T-helper 17 cell (primary cell): ENCODE results near the gene CDC42BPB. TPM values are rescaled to one million over a fixed set of nuclear protein-coding genes. Genes with fewer than 3 reads are reported as not detected.
"Not testable (repeated sequence)": the region's sequence is repeated elsewhere in the genome, so short reads cannot be mapped to it uniquely, and the experiment has no call there.

Experiments
- ATAC-seq: fragments of 150-1000 bp; cut with Tn5 transposase; 2 replicates; pipeline ENCODE4 v1.10.0; 2021; ENCODE audit warnings: mild to moderate bottlenecking, moderate library complexity
- DNase-seq, 3 donors: peaks; one replicate each; pipeline versions ENCODE4 v3.0.0 to v3.0.0-alpha.2; 2020 to 2021
- H3K9me3 ChIP-seq: one replicate; pipeline ENCODE4 v1.7.0; 2013; ENCODE audit warnings: low read length, mild to moderate bottlenecking; ENCODE audit not compliant: control insufficient read depth, poor library complexity, severe bottlenecking
- H3K27ac Mint-ChIP-seq: one replicate; pipeline ENCODE4 v1.8.0; 2022; ENCODE audit warnings: mild to moderate bottlenecking, moderate library complexity, mixed read lengths
- H3K27me3 Mint-ChIP-seq: one replicate; pipeline ENCODE4 v1.8.0; 2022; ENCODE audit warnings: mixed read lengths
- H3K36me3 Mint-ChIP-seq: one replicate; pipeline ENCODE4 v1.8.0; 2022; ENCODE audit warnings: low read depth, mixed read lengths
- H3K4me1 Mint-ChIP-seq: one replicate; pipeline ENCODE4 v1.8.0; 2022; ENCODE audit warnings: mild to moderate bottlenecking, mixed read lengths
- H3K4me3 Mint-ChIP-seq: one replicate; pipeline ENCODE4 v1.8.0; 2022; ENCODE audit warnings: mild to moderate bottlenecking, moderate library complexity, mixed read lengths
- total RNA-seq, 4 donors: library from RNA in 2 of 4; stranded (reverse) in 2 of 4; gene quantifications; one replicate each; pipeline ENCODE4 v1.2.3 and lab custom pipeline; 2022 to 2026

The CDC42BPB gene
- total RNA-seq, 2 donors from 2014 or later = 11.6 to 16.3 TPM

DNA sequence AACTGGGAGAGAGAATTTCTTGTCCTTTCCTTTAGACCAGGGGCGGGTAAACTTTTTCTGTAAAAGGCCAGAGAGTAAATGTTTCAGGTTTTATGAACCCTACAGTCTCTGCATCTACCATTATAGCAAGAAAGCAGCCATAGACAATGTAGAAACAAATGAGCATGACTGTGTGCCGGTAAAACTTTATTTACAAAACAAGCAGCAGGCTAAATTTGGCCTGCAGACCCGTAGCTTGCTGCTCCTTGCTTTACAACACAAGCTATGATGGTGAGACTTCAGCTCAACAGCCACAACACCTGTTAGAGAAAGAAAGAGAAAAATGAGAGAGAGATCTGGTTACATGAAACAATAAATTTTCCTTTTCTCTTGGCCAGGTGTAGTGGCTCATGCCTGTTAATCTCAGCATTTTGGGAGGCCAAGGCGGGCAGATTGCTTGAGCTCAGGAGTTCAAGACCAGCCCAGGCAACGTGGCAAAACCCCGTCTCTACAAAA is 4.2 kb upstream of the CDC42BPB start:
- H3K36me3 Mint-ChIP-seq = no peaks in the 10 kb centered on the region
- H3K9me3 ChIP-seq = no peaks in the 10 kb centered on the region
- no peaks in the 10 kb centered on the region for H3K27me3 Mint-ChIP-seq
- H3K27ac Mint-ChIP-seq = no peak overlapping the region
- ATAC-seq (no peak), DNase-seq (no peak)
- peaks cover 2% of the 10 kb centered on the region for H3K4me1 Mint-ChIP-seq
- no peak overlapping the region for H3K4me3 Mint-ChIP-seq

DNA sequence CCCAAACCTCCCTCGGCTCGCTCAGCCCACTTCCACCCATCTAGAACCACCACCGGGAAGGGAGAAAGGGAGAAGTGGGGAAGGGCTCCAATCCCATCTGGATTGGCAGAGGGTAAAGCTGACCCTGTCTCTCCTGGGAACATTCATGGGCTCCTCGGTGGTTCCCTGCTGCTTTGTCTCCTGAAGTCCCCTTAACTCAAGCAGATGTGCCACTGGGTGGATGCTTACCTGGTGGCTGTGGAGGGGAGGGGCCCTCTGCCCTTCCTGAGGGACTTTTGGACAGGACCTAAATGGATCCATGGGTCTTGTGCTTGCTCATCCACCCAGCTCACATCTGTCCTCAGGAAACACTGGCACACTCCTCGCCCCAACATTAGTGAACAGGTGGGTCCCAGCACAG is 2.2 kb upstream of the CDC42BPB start:
- no peak overlapping the region for H3K27ac Mint-ChIP-seq
- H3K27me3 Mint-ChIP-seq = no peaks in the 10 kb centered on the region
- ATAC-seq (no peak), DNase-seq (no peak)
- no peaks in the 10 kb centered on the region for H3K9me3 ChIP-seq
- H3K4me3 Mint-ChIP-seq = no peak overlapping the region
- H3K36me3 Mint-ChIP-seq = no peaks in the 10 kb centered on the region
- peaks cover 17% of the 10 kb centered on the region for H3K4me1 Mint-ChIP-seq

DNA sequence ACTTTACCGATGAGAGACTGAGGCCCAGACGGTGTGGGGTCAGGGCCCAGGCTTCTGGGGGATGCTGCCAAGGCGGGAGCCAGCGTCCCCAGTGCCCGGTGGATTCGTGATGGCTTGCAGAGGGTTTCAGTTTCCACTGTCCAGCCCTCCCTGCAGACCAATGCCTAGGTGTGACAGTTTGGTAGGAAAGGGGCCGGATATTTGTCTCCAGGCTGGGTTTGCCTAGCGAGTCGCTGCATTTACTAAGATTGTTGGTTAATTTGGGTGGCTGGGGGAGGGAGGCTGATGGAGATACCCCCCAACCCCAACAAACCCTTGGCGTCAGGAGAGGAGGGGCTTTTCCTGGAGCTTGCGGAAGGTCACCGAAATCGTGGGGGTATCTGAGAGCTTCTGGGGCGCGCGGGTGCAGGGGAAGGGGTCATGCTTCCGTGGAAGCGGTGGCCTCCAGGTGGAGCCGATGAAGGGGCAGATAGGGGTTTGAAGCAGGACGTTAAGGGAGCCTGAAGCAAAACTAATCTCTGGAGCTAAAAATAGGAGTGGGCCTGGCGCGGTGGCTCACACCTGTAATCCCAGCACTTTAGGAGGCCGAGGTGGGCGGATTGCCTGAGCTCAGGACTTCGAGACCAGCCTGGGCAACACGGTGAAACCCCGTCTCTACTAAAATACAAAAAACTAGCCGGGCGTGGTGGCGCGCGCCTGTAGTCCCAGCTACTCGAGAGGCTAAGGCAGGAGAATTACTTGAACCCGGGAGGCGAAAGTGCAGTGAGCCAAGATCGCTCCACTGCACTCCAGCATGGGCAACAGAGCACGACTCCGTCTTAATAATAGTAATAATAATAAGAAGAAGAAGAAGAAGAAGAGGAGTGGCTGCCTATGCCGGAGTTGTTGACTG is 1.1 kb upstream of the CDC42BPB start:
- H3K4me1 Mint-ChIP-seq = peaks cover 17% of the 10 kb centered on the region
- peak overlapping the region; percentile 59 for H3K4me3 Mint-ChIP-seq
- DNase-seq (no peak), ATAC-seq (no peak)
- H3K27ac Mint-ChIP-seq = peak overlapping the region; percentile 43
- no peaks in the 10 kb centered on the region for H3K36me3 Mint-ChIP-seq
- H3K9me3 ChIP-seq = no peaks in the 10 kb centered on the region
- no peaks in the 10 kb centered on the region for H3K27me3 Mint-ChIP-seq

DNA sequence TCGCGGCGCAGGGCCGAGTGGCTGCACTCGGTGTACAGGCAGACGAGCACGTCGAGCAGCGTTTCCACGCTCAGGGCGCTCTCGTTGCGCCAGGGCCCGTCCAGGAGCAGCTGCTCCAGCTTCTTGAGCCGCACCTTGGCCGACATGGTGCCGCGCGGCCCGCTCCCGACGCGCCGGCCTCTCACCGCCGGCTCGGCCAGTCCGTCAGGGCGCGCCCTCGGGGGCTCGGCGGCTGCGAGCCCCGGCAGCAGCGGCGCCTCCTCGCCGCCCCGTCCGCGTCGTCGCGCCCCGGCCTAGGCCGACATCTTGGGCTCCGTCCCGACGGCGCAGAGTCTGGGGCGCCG is 349 bp downstream of the CDC42BPB start:
- DNase-seq (no peak), ATAC-seq (peak; percentile 18)
- H3K9me3 ChIP-seq = no peaks in the 10 kb centered on the region
- no peaks in the 10 kb centered on the region for H3K36me3 Mint-ChIP-seq
- no peak overlapping the region for H3K4me3 Mint-ChIP-seq
- H3K27ac Mint-ChIP-seq = peak overlapping the region; percentile 49
- peaks cover 17% of the 10 kb centered on the region for H3K4me1 Mint-ChIP-seq
- H3K27me3 Mint-ChIP-seq = no peaks in the 10 kb centered on the region

DNA sequence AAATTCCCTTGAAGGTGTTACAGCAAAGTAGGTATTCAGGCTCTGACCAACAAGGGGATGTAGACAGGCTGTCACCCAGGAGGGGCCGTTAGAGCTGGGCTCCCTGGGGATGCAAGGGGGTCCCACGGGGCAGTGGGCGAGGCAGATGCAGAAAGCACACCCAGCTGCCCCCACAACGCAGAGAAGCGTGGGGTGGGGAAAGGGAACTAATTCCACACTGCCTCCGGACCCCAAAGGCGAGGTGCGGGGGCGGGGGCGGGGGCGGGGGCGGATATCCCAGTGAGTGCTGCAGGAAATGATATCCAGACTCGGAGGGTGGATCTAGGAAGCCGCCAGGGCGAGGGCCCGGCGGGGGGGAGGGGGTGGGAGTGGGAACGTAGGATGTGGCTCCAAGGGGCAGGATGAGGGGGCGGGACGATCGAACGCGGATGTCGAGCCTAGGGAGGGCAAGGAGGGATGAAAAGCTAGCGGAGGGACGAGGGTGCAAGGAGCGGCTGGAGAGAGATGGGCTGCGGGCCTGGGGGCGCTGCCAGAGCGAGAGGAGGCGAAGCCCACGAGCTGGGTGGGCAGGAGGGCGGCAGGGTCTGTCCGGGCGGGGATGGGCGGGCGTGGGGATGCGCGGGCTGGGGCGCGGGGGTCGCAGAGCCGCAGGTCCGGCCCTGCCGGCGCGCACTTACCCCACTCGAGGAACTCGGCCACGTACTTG is 874 bp downstream of the CDC42BPB start:
- Mint-ChIP-seq H3K4me1 (peaks cover 17% of the 10 kb centered on the region), H3K27ac (peak overlapping the region; percentile 49), H3K4me3 (peak overlapping the region; percentile 87), H3K27me3 (no peaks in the 10 kb centered on the region), H3K36me3 (no peaks in the 10 kb centered on the region)
- DNase-seq (no peak), ATAC-seq (no peak)
- H3K9me3 ChIP-seq = no peaks in the 10 kb centered on the region

DNA sequence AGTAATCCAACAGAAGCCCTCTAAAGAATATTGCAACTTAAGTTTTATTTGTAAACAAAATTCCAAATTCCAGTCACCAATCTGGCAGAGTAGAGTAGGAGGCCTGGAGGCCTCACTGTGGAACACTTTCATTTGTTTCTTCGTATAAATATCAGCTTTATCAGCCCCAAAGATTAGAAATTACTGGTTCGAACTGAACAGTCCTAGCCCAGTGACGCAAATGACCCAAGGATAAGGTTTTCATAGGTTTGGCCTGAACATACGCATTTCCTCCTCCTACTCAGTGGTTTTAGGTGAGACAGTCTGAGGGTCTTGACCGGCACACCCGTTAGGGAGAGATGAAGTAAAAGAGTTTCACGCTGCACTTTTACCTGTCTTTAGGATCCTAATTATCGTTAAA is 1.7 kb downstream of the CDC42BPB start:
- Mint-ChIP-seq H3K27me3 (no peaks in the 10 kb centered on the region), H3K4me1 (peaks cover 17% of the 10 kb centered on the region), H3K27ac (no peak overlapping the region), H3K4me3 (peak overlapping the region; percentile 87), H3K36me3 (no peaks in the 10 kb centered on the region)
- ATAC-seq (no peak), DNase-seq (no peak)
- H3K9me3 ChIP-seq = no peaks in the 10 kb centered on the region

DNA sequence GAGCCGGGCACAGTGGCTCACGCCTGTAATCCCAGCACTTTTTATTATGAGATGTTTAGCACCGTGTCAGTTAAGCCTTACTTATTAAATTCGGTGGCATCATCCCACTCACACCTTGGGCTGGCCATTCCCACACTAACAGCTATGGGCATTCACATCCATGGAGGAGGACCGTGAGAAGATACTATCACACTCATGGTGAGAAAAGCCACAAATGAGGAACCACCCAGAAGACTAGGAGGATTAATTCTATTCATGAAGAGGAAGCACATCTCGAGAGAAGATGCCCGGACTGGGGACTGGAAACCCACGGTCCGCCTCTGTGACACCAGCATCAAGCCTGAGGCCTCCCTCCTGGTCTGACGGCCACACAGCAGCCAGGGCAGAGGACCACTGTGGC is 4.9 kb downstream of the CDC42BPB start:
- H3K36me3 Mint-ChIP-seq = peaks cover 2% of the 10 kb centered on the region
- DNase-seq (no peak), ATAC-seq (no peak)
- H3K27ac Mint-ChIP-seq = no peak overlapping the region
- no peaks in the 10 kb centered on the region for H3K9me3 ChIP-seq
- no peaks in the 10 kb centered on the region for H3K27me3 Mint-ChIP-seq
- H3K4me3 Mint-ChIP-seq = no peak overlapping the region
- H3K4me1 Mint-ChIP-seq = peaks cover 17% of the 10 kb centered on the region

DNA sequence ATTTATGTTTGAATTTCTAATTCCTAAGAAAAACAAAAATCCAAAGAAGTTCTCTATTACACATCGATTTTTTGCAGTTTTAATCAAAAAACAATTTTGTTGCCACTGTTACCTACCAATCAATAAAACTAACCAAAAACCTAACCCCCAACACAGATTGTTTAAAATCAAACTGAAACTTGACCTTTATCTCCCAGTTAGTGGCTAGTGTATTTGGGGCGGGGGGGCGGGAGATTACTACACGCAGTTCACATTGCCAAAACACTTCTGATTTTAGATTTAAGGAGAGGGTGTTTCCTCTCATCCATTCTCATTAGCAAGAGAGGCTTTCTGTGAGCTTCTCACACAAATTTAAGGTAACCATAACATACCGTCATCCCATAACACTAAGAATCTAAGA is 6.4 kb downstream of the CDC42BPB start:
- ATAC-seq (no peak), DNase-seq (no peak)
- H3K9me3 ChIP-seq = no peaks in the 10 kb centered on the region
- Mint-ChIP-seq H3K36me3 (peaks cover 2% of the 10 kb centered on the region), H3K4me3 (no peak overlapping the region), H3K27me3 (no peaks in the 10 kb centered on the region), H3K27ac (no peak overlapping the region), H3K4me1 (peaks cover 17% of the 10 kb centered on the region)

DNA sequence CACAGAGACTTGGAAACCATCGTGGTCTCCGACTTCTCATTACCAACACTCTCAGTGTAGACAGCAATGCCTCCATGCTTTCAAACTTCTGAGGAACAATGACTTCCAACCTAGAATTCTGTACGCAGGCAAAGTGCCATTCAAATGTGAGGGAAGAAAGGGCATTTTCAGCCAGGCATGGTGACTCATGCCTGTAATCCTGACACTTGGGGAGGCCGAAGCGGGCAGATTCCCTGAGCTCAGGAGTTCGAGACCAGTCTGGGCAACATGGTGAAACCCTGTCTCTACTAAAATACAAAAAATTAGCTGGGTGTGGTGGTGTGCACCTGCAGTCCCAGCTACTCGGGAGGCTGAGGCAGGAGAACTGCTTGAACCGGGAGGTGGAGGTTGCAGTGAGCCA is 9.9 kb downstream of the CDC42BPB start:
- H3K27me3 Mint-ChIP-seq, H3K9me3 ChIP-seq, ATAC-seq, H3K27ac Mint-ChIP-seq, H3K4me3 Mint-ChIP-seq, H3K36me3 Mint-ChIP-seq, DNase-seq: not testable (repeated sequence)
- H3K4me1 Mint-ChIP-seq = peaks cover 12% of the 10 kb centered on the region

DNA sequence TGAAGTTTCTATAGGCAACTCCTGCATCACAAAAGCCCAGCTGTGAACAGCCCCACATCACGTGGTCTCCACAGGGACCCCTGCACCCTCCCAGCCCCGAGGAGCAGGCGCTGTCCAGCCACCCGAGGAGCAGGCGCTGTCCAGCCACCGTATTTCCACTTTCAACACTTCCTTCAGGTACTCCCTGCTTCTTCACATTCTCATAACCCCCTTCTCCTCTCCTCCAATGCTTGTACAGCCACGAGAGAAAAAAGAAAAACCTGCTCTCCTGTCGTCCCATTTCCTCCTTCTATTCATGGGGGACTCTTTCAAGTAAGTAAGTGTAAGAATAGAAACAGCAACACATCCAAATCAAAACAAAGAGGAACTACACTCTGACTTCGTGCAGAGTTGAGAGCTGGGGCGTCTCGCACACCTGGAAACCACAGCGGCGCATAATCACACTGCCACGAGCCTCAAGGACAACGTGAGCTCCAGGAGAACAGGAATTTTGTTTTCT is 11.9 kb downstream of the CDC42BPB start:
- H3K9me3 ChIP-seq = no peaks in the 10 kb centered on the region
- H3K27ac Mint-ChIP-seq = peak overlapping the region; percentile 27
- DNase-seq (no peak), ATAC-seq (no peak)
- peak overlapping the region; percentile 2 for H3K4me3 Mint-ChIP-seq
- no peaks in the 10 kb centered on the region for H3K27me3 Mint-ChIP-seq
- peaks cover 15% of the 10 kb centered on the region for H3K4me1 Mint-ChIP-seq
- peaks cover 5% of the 10 kb centered on the region for H3K36me3 Mint-ChIP-seq

DNA sequence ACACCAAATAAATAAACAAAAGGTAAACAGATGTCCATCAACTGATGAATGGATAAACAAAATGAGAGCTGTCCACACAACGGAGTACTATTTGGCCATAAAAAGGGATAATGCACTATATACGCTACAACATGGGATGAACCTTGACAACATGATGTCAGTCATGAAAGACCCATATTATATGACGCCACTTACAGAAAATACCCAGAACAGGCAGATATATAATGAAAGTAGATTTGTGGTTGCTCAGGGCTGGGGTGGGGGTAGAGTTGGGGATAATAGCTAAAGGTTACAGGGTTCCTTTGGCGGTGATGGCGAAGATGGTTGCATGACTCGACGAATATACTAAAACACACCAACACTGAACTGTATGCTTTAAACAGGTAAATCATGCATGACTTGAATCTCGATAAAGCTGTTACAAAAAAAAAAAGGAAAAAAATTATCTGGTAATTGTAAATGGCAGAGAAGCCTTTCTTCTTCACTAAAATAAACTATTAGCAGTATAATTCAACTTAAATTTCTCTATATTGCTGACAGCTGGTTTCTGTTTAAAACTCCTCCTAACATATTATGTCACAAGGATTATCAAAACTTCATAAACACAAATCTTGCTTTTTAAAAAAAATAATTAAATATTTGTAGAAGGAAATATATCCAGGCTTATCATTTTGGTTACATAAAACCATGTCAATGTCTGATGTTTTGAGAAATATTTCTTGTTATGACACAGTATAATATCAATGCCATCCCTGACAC is 13.9 kb downstream of the CDC42BPB start:
- no peak overlapping the region for H3K4me3 Mint-ChIP-seq
- H3K27me3 Mint-ChIP-seq = no peaks in the 10 kb centered on the region
- H3K27ac Mint-ChIP-seq = no peak overlapping the region
- ATAC-seq = no peak
- DNase-seq = no peak
- peaks cover 13% of the 10 kb centered on the region for H3K4me1 Mint-ChIP-seq
- peaks cover 3% of the 10 kb centered on the region for H3K36me3 Mint-ChIP-seq
- H3K9me3 ChIP-seq = no peaks in the 10 kb centered on the region

DNA sequence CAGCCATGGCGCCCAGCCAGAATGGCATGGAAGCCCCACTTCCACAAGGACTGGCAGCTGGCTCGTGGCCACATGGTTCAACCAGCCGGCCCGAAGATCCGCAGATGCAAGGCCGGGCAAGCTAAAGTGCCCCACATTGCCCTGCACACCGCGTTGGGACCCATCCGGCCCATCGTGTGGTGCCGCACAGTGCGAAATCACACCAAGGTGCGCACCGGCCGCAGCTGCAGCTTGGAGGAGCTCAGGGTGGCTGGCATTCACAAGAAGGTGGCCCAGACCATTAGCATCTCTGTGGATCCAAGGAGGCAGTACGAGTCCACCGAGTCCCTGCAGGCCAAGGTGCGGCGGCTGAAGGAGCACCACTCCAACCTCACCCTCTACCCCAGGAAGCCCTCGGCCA is 15.9 kb downstream of the CDC42BPB start:
- Mint-ChIP-seq H3K4me3 (no peak overlapping the region), H3K27me3 (no peaks in the 10 kb centered on the region), H3K27ac (no peak overlapping the region), H3K4me1 (peaks cover 13% of the 10 kb centered on the region), H3K36me3 (peaks cover 3% of the 10 kb centered on the region)
- no peaks in the 10 kb centered on the region for H3K9me3 ChIP-seq
- no peak for DNase-seq
- ATAC-seq = no peak

DNA sequence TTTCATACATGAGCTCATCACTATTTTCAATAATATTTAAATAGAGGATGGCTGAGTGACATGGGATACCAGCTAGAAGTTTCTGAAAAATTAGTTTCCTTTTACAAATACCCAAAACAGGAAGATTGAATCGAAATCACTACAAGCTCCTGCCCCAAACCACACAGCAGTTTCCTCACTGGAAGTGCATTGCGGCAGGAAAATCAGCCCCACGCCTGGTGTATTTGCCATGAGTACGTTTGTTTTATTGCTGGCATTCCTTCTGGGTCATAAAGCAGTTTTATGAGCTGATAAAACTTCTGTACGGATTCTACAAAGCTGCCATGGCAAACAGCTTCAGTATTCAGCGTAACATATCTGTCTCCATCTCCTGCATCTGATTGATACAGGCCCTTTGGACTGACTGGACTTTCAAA is 23.7 kb downstream of the CDC42BPB start:
- no peaks in the 10 kb centered on the region for H3K9me3 ChIP-seq
- ATAC-seq = no peak
- DNase-seq = no peak
- Mint-ChIP-seq H3K27me3 (no peaks in the 10 kb centered on the region), H3K4me3 (no peak overlapping the region), H3K27ac (no peak overlapping the region), H3K36me3 (no peaks in the 10 kb centered on the region), H3K4me1 (peaks cover 2% of the 10 kb centered on the region)
